Stomach (tissue), 9 donors: ENCODE measurements around the gene ITPA. TPM values are rescaled to one million over a fixed set of nuclear protein-coding genes. Genes with fewer than 3 reads are reported as not detected.
A peak's percentile ranks its signal among the peaks of the same experiment; 100 is the strongest.

Experiments used
- DNase-seq, 2 donors: peaks; one replicate each; pipeline versions ENCODE4 v3.0.0 to v3.0.0-alpha.2; 2013 to 2019
- H3K27ac ChIP-seq, 5 donors: fragments of 200-600 bp in 4 of 5; sonication (generic) in 4 of 5; one replicate each; pipeline ENCODE4 v1.5.1; 2013 to 2019; ENCODE audit warnings: mild to moderate bottlenecking in 1 of 5, moderate library complexity in 1 of 5
- H3K27me3 ChIP-seq, 3 donors: fragments of 200-600 bp; sonication (generic); one replicate each; pipeline ENCODE4 v1.5.1; 2017 to 2019; ENCODE audit warnings: mixed run types in 1 of 3
- H3K36me3 ChIP-seq, 4 donors: fragments of 200-600 bp; sonication (generic); 1 replicate in 3 of 4; 2 replicates in 1 of 4; pipeline ENCODE4 v1.5.1; 2016 to 2019
- H3K4me1 ChIP-seq, 4 donors: fragments of 200-600 bp; sonication (generic); one replicate each; pipeline ENCODE4 v1.5.1; 2016 to 2019
- H3K4me3 ChIP-seq, 4 donors: fragments of 200-600 bp; sonication (generic) in 3 of 4; one replicate each; pipeline ENCODE4 v1.5.1; 2016 to 2019; ENCODE audit warnings: mild to moderate bottlenecking in 1 of 4
- H3K9me3 ChIP-seq, 4 donors: fragments of 200-600 bp; sonication (generic); one replicate each; pipeline ENCODE4 v1.5.1; 2016 to 2019
- CTCF ChIP-seq, 7 experiments: fragments of 450-650 bp in 4 of 7; fragments of 200-600 bp in 3 of 7; sonication (generic) in 3 of 7; IDR thresholded peaks; one replicate each; pipeline ENCODE4 v1.5.1; 2016 to 2019; ENCODE audit warnings: antibody characterized with exemption in 7 of 7, control low read depth in 2 of 7, mild to moderate bottlenecking in 1 of 7
- EP300 ChIP-seq: sonication (generic); formaldehyde crosslinking; IDR thresholded peaks from one replicate; pipeline ENCODE4 v1.6.1; 2017; ENCODE audit warnings: antibody characterized with exemption
- POLR2A ChIP-seq, 4 donors: fragments of 450-650 bp; IDR thresholded peaks; one replicate each; pipeline ENCODE4 v1.6.1; 2016; ENCODE audit warnings: antibody characterized with exemption in 4 of 4, control low read depth in 2 of 4, mild to moderate bottlenecking in 1 of 4, moderate library complexity in 1 of 4
- POLR2AphosphoS5 ChIP-seq, 3 donors: sonication (generic); formaldehyde crosslinking; IDR thresholded peaks; one replicate each; pipeline ENCODE4 v1.6.1; 2016; ENCODE audit warnings: antibody characterized with exemption in 3 of 3
- WGBS, 5 donors: extraction: QIAGEN DNeasy Blood & Tissue Kit in 3 of 5; methylation state at CpG; one replicate each; pipeline versions ENCODE4 v1.1.5 to v1.1.7; 2013 to 2018; 5-methylcytosine and 5-hydroxymethylcytosine counted together
- intact Hi-C: fragments of 100-400 bp; cut with DNase I; formaldehyde crosslinking; loops from one replicate; pipeline ENCODE4 v1.15.1; 2023; ENCODE audit warnings: low total_unique reads
- polyA plus RNA-seq, 3 donors: library from polyadenylated mRNA; stranded (reverse); fragments of 200-250 nt; gene quantifications; one replicate each; pipeline ENCODE4 v1.2.3, GENCODE V29; 2013
- total RNA-seq, 5 donors: library from RNA; depleted of rRNA; stranded (reverse); fragments of >200 nt; gene quantifications; one replicate each; pipeline versions ENCODE4 v1.1.0 to v1.2.3, GENCODE V29; 2014 to 2016
- donor health status: healthy with polysubstance abuse.
- donor health status: Bipolar disorder and iron deficiency.
- donor health status: healthy.

The ITPA gene
- total and polyA plus RNA-seq, 8 donors: 11.1 to 105 (median 48.7) TPM

- Histone ChIP-seq H3K27me3 (peaks cover 0 to 49% (median 27%) of the 10 kb centered on the region in 3 donors), H3K36me3 (no peaks in the 10 kb centered on the region), H3K27ac (no peak overlapping the region), H3K4me3 (no peak overlapping the region), H3K4me1 (peaks cover 13 to 19% (median 16%) of the 10 kb centered on the region in 4 donors), H3K9me3 (no peaks in the 10 kb centered on the region)
- no peak for DNase-seq
- intact Hi-C loops: no loop called here
- 86 to 94% (median 92%) methylated on average over 13 to 25 of the region's 25 CpGs for WGBS, 5 donors
- TF ChIP-seq POLR2AphosphoS5 (IDR thresholded peaks at IDR 0.05) (no peak), CTCF (IDR thresholded peaks at IDR 0.05) (no peak), EP300 (no peak), POLR2A (IDR thresholded peaks at IDR 0.05) (no peak)
Measured at GRCh38 chr20:3233991-3234498, 24.7 kb downstream of the ITPA start.

GRCh38 chr20:3235666-3236324, 26.5 kb downstream of the ITPA start:
- DNase-seq: no peak

GRCh38 chr20:3237011-3237957, 28.0 kb downstream of the ITPA start:
- TF ChIP-seq POLR2AphosphoS5 (IDR thresholded peaks at IDR 0.05) (no peak), CTCF (IDR thresholded peaks at IDR 0.05) (no peak), EP300 (no peak), POLR2A (IDR thresholded peaks at IDR 0.05) (no peak)
- no peak overlapping the region for H3K27ac ChIP-seq
- H3K4me3 ChIP-seq: peak overlapping the region in 2 of 4 donors; percentile 82 to 92
- no peaks in the 10 kb centered on the region for H3K36me3 ChIP-seq
- H3K9me3 ChIP-seq: no peaks in the 10 kb centered on the region
- no peak for DNase-seq
- peaks cover 13 to 37% (median 28%) of the 10 kb centered on the region in 4 donors for H3K4me1 ChIP-seq
- 61 to 77% (median 66%) methylated on average over 21 to 25 of the region's 25 CpGs for WGBS, 5 donors
- H3K27me3 ChIP-seq: peaks cover 0 to 78% (median 38%) of the 10 kb centered on the region in 3 donors
- intact Hi-C loops: no loop called here

More at GRCh38 chr20:3235666-3236324, 26.5 kb downstream of the ITPA start:
- H3K9me3 ChIP-seq: no peaks in the 10 kb centered on the region
- no peak overlapping the region for H3K4me3 ChIP-seq
- intact Hi-C loops: no loop called here
- 59 to 83% (median 73%) methylated on average over 4 of the region's 4 CpGs for WGBS, 5 donors
- no peak overlapping the region for H3K27ac ChIP-seq
- H3K27me3 ChIP-seq: peaks cover 0 to 66% (median 38%) of the 10 kb centered on the region in 3 donors
- no peaks in the 10 kb centered on the region for H3K36me3 ChIP-seq
- H3K4me1 ChIP-seq: peaks cover 13 to 37% (median 28%) of the 10 kb centered on the region in 4 donors
- no peak for TF ChIP-seq EP300
- no peak for TF ChIP-seq POLR2A (IDR thresholded peaks at IDR 0.05)
- TF ChIP-seq POLR2AphosphoS5 (IDR thresholded peaks at IDR 0.05): no peak
- no peak for TF ChIP-seq CTCF (IDR thresholded peaks at IDR 0.05)

DNA sequence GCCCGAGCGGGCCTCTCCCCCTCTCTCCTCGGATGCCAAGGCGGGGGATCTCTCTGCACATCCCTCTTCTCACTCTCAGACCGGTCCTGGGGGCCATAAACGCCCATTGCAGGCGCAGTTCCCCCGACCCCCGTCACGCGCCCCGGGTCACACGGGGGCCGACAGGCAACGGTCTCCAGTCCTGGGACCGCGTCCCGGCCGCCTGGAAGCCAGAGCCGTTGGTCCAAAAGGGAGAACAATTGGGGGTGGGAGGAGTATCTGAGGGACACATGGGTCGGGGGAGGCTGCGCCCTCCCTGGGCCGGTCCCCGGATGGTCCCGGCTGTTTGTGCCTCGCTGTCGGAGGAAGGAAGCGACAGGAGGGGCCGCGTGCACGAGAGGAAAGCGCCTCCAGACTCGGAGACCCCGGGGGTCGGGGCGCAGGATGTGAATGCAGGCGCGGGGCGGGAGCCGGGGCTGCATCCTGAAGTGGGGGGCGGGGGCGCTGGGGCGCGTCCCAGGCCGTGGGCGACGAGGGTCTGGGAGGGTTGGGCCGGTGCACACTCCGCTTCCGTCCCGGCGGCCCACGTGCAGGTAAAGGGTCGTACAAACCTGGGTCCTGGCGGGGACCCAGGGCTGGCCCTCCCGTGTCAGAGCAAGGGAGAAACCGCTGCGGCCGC, 28.8 kb downstream of the ITPA start:
- WGBS, 5 donors: 4 to 12% (median 6%) methylated on average over 31 to 59 of the region's 59 CpGs
- Histone ChIP-seq H3K4me3 (peak overlapping the region; percentile 67 to 92 (median 81)), H3K4me1 (peaks cover 13 to 37% (median 28%) of the 10 kb centered on the region in 4 donors), H3K27ac (no peak overlapping the region), H3K9me3 (no peaks in the 10 kb centered on the region), H3K36me3 (no peaks in the 10 kb centered on the region), H3K27me3 (peaks cover 0 to 82% (median 38%) of the 10 kb centered on the region in 3 donors)
- TF ChIP-seq EP300 (no peak), POLR2A (IDR thresholded peaks at IDR 0.05) (no peak), CTCF (IDR thresholded peaks at IDR 0.05) (no peak), POLR2AphosphoS5 (IDR thresholded peaks at IDR 0.05) (no peak)
- peak in 1 of 2 donors; percentile 38 for DNase-seq
- intact Hi-C loops: no loop called here
